Measurements from ENCODE around the gene OSBP2.

Gene OSBP2

GRCh38 chr22:30803679-30804078 is 109.0 kb downstream of the OSBP2 start:
- TF ChIP-seq RARB (CRISPR knock-in tag; IDR thresholded peaks at IDR 0.05) (no peak), GLIS3 (CRISPR knock-in tag; IDR thresholded peaks at IDR 0.05) (no peak), ARNTL (CRISPR knock-in tag; IDR thresholded peaks at IDR 0.05; ENCODE audit: borderline replicate concordance, low read depth) (no peak), ZFP3 (CRISPR knock-in tag; IDR thresholded peaks at IDR 0.05) (no peak), CREB5 (CRISPR knock-in tag; IDR thresholded peaks at IDR 0.05; ENCODE audit: low read depth) (no peak), TSHZ2 (CRISPR knock-in tag; IDR thresholded peaks at IDR 0.05) (no peak), BACH2 (CRISPR knock-in tag; IDR thresholded peaks at IDR 0.05; ENCODE audit: borderline replicate concordance) (no peak), CSRNP3 (CRISPR knock-in tag; IDR thresholded peaks at IDR 0.05) (no peak), PATZ1 (CRISPR knock-in tag; IDR thresholded peaks at IDR 0.05; ENCODE audit: borderline replicate concordance) (no peak), SNAI2 (CRISPR knock-in tag; IDR thresholded peaks at IDR 0.05) (no peak), TOX (CRISPR knock-in tag; IDR thresholded peaks at IDR 0.05; ENCODE audit: borderline replicate concordance) (no peak), ESRRG (CRISPR knock-in tag; IDR thresholded peaks at IDR 0.05) (no peak)
- no peak for ATAC-seq

GRCh38 chr22:30804626-30805025 is 110.0 kb downstream of the OSBP2 start:
- TF ChIP-seq ARNTL (CRISPR knock-in tag; IDR thresholded peaks at IDR 0.05; ENCODE audit: borderline replicate concordance, low read depth) (no peak), TOX (CRISPR knock-in tag; IDR thresholded peaks at IDR 0.05; ENCODE audit: borderline replicate concordance) (no peak), ZFP30 (CRISPR knock-in tag; IDR thresholded peaks at IDR 0.05) (no peak), CSRNP3 (CRISPR knock-in tag; IDR thresholded peaks at IDR 0.05) (no peak), POU6F1 (CRISPR knock-in tag; IDR thresholded peaks at IDR 0.05; ENCODE audit: borderline replicate concordance, low read depth) (no peak), ISL1 (CRISPR knock-in tag; IDR thresholded peaks at IDR 0.05) (no peak), ZNF8 (CRISPR knock-in tag; IDR thresholded peaks at IDR 0.05) (no peak), ZNF565 (CRISPR knock-in tag; conservative IDR thresholded peaks at IDR 0.05; ENCODE audit: low read depth) (no peak), TSHZ2 (CRISPR knock-in tag; IDR thresholded peaks at IDR 0.05) (no peak), ESRRG (CRISPR knock-in tag; IDR thresholded peaks at IDR 0.05) (no peak), PATZ1 (CRISPR knock-in tag; IDR thresholded peaks at IDR 0.05; ENCODE audit: borderline replicate concordance) (no peak), SNAI2 (CRISPR knock-in tag; IDR thresholded peaks at IDR 0.05) (no peak)
- no peak for ATAC-seq

Measured in SK-N-SH treated with all-trans-retinoic acid at 6 μM for 48 hours (cell line).